ENCODE measurements around the gene SNCG. TPM values are rescaled to one million over a fixed set of nuclear protein-coding genes. Genes with fewer than 3 reads are reported as not detected.
"Not testable (repeated sequence)": the region's sequence is repeated elsewhere in the genome, so short reads cannot be mapped to it uniquely, and the experiment has no call there.

SNCG gene
- total RNA-seq, 2 donors from 2014 or later = 0.60 to 2.7 TPM

DNA sequence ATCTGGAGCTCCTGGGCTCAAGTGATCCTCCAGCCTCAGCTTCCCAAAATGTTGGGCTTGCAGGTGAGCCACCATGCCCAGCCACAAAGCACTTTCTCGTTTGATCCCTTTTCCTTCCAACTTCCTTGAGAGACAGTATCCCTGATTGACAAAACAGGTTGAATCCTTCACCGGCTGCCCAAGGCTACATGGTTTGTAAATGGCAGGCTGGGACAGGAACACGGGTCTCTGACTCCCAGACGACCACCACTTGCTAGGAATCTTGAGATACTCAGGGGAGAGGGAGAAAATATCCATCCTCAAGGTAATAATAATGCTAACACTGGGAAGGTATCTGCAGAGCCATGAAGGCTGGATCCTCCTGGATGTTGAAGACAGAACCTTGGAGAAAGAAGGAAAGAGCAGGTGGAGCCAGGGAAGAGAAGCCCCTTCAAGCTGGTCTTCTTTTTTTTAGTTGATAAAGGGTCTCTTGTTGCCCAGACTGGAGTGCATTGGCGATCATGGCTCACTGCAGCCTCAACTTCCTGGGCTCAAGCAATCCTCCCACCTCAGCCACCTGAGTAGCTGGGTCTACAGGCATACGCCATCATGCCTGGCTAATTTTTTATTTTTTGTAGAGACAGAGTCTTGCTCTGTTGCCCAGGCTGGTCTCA, 20.8 kb upstream of the SNCG start:
- H3K27ac Mint-ChIP-seq = peak overlapping the region; percentile 8
- DNase-seq = peak; percentile 49
- H3K4me3 Mint-ChIP-seq = no peak overlapping the region
- no peak for TF ChIP-seq CTCF (conservative IDR thresholded peaks at IDR 0.05)
- WGBS, 2 experiments (ENCODE audit: insufficient coverage in 1 of 2, insufficient read length in 1 of 2) = 87 to 88% methylated on average over 6 of the region's 6 CpGs
- Histone ChIP-seq H3K27me3 (ENCODE audit: control insufficient read depth, insufficient read depth, low read length, poor library complexity, severe bottlenecking) (no peaks in the 10 kb centered on the region), H3K36me3 (ENCODE audit: control insufficient read depth, insufficient read depth, low read length) (no peaks in the 10 kb centered on the region), H3K4me3 (ENCODE audit: low read length) (no peak overlapping the region), H3K9ac (ENCODE audit: extremely low read depth, low read length, poor library complexity, severe bottlenecking) (no peak overlapping the region), H3K27ac (ENCODE audit: low read depth, low read length) (no peak overlapping the region), H3K4me1 (ENCODE audit: control insufficient read depth, insufficient read depth, low read length) (no peaks in the 10 kb centered on the region), H3K9me3 (ENCODE audit: control insufficient read depth, low read length) (no peaks in the 10 kb centered on the region)
- no peaks in the 10 kb centered on the region for H3K4me1 Mint-ChIP-seq
- H3K27me3 Mint-ChIP-seq (ENCODE audit: insufficient read depth) = peaks cover 19% of the 10 kb centered on the region
- no peaks in the 10 kb centered on the region for H3K9me3 Mint-ChIP-seq
- peaks cover 4% of the 10 kb centered on the region for H3K36me3 Mint-ChIP-seq (ENCODE audit: low read depth)

GRCh38 chr10:86938260-86938659, 20.1 kb upstream of the SNCG start:
- H3K9me3 Mint-ChIP-seq = no peaks in the 10 kb centered on the region
- peak; percentile 56 for DNase-seq
- TF ChIP-seq CTCF (conservative IDR thresholded peaks at IDR 0.05) = no peak
- H3K9ac ChIP-seq (ENCODE audit: extremely low read depth, low read length, poor library complexity, severe bottlenecking) = no peak overlapping the region
- no peaks in the 10 kb centered on the region for H3K9me3 ChIP-seq (ENCODE audit: control insufficient read depth, low read length)
- no peaks in the 10 kb centered on the region for H3K4me1 Mint-ChIP-seq
- H3K4me3 Mint-ChIP-seq = no peak overlapping the region
- no peak overlapping the region for H3K4me3 ChIP-seq (ENCODE audit: low read length)
- H3K27me3 ChIP-seq (ENCODE audit: control insufficient read depth, insufficient read depth, low read length, poor library complexity, severe bottlenecking) = no peaks in the 10 kb centered on the region
- no peak overlapping the region for H3K27ac Mint-ChIP-seq
- no peaks in the 10 kb centered on the region for H3K4me1 ChIP-seq (ENCODE audit: control insufficient read depth, insufficient read depth, low read length)
- H3K27ac ChIP-seq (ENCODE audit: low read depth, low read length) = no peak overlapping the region
- WGBS, 2 experiments (ENCODE audit: insufficient coverage in 1 of 2, insufficient read length in 1 of 2) = 93 to 100% methylated on average over 1 to 2 of the region's 2 CpGs
- peaks cover 2% of the 10 kb centered on the region for H3K36me3 Mint-ChIP-seq (ENCODE audit: low read depth)
- H3K36me3 ChIP-seq (ENCODE audit: control insufficient read depth, insufficient read depth, low read length) = no peaks in the 10 kb centered on the region
- H3K27me3 Mint-ChIP-seq (ENCODE audit: insufficient read depth) = peaks cover 23% of the 10 kb centered on the region

DNA sequence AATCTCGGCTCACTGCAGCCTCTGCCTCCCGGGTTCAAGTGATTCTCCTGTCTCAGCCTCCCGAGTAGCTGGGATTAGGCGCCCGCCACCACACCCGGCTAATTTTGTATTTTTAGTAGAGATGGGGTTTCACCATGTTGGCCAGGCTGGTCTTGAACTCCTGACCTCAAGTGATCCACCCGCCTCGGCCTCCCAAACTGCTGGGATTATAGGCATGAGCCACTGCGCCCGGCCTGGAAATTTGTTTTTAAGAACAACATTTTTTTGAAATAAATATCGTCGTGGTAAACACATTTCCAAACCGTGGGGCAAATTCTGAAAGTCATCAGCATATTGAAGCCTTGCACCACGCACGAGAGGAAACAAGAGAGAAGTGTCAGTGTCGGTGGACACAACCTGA, 18.3 kb upstream of the SNCG start:
- H3K4me1 Mint-ChIP-seq; H3K4me3 Mint-ChIP-seq; H3K27me3 ChIP-seq (ENCODE audit: control insufficient read depth, insufficient read depth, low read length, poor library complexity, severe bottlenecking); H3K4me3 ChIP-seq (ENCODE audit: low read length); H3K27ac ChIP-seq (ENCODE audit: low read depth, low read length); H3K9ac ChIP-seq (ENCODE audit: extremely low read depth, low read length, poor library complexity, severe bottlenecking); H3K27ac Mint-ChIP-seq; H3K36me3 Mint-ChIP-seq (ENCODE audit: low read depth); DNase-seq; H3K4me1 ChIP-seq (ENCODE audit: control insufficient read depth, insufficient read depth, low read length); H3K36me3 ChIP-seq (ENCODE audit: control insufficient read depth, insufficient read depth, low read length); H3K9me3 Mint-ChIP-seq; H3K9me3 ChIP-seq (ENCODE audit: control insufficient read depth, low read length): not testable (repeated sequence)
- WGBS, 2 experiments (ENCODE audit: insufficient coverage in 1 of 2, insufficient read length in 1 of 2) = 96% methylated on average over 10 to 16 of the region's 16 CpGs
- peaks cover 35% of the 10 kb centered on the region for H3K27me3 Mint-ChIP-seq (ENCODE audit: insufficient read depth)

DNA sequence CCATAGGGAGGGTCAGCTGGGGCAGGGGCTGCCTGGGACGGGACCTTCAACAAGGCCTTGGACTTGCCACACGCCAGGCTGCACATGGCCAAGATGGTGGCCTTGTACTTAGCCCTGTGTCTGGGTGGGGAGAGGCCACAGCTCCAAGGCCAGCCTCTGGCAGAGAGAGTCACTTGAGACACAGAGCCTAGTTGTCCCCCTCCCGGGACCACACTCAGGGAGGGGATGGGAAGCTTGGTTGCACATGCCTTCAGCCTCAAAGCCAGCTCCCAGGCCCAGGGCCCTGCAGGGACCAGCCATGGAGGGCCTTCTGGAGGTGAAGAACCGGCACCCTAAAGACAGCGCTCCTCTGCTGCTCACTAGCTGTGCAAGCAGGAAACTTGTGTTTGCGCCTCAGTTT, 17.7 kb upstream of the SNCG start:
- Mint-ChIP-seq H3K4me3 (no peak overlapping the region), H3K36me3 (ENCODE audit: low read depth) (peaks cover 3% of the 10 kb centered on the region), H3K4me1 (peaks cover 3% of the 10 kb centered on the region), H3K9me3 (no peaks in the 10 kb centered on the region), H3K27me3 (ENCODE audit: insufficient read depth) (peaks cover 36% of the 10 kb centered on the region), H3K27ac (no peak overlapping the region)
- H3K9me3 ChIP-seq (ENCODE audit: control insufficient read depth, low read length) = no peaks in the 10 kb centered on the region
- no peaks in the 10 kb centered on the region for H3K27me3 ChIP-seq (ENCODE audit: control insufficient read depth, insufficient read depth, low read length, poor library complexity, severe bottlenecking)
- 81 to 100% methylated on average over 3 to 6 of the region's 6 CpGs for WGBS, 2 experiments (ENCODE audit: insufficient coverage in 1 of 2, insufficient read length in 1 of 2)
- no peak for TF ChIP-seq CTCF (conservative IDR thresholded peaks at IDR 0.05)
- no peak overlapping the region for H3K9ac ChIP-seq (ENCODE audit: extremely low read depth, low read length, poor library complexity, severe bottlenecking)
- H3K36me3 ChIP-seq (ENCODE audit: control insufficient read depth, insufficient read depth, low read length) = no peaks in the 10 kb centered on the region
- no peak overlapping the region for H3K27ac ChIP-seq (ENCODE audit: low read depth, low read length)
- DNase-seq = peak; percentile 49
- no peak overlapping the region for H3K4me3 ChIP-seq (ENCODE audit: low read length)
- H3K4me1 ChIP-seq (ENCODE audit: control insufficient read depth, insufficient read depth, low read length) = no peaks in the 10 kb centered on the region

All from endodermal cell (in vitro differentiated cells).